Smooth muscle cell of trachea (primary cell): Measurements from ENCODE around the gene OR10H4. TPM values are rescaled to one million over a fixed set of nuclear protein-coding genes. Genes with fewer than 3 reads are reported as not detected.

ENCODE experiments used
- total RNA-seq: library from RNA; depleted of rRNA; stranded (reverse); fragments of >200 nt; gene quantifications from 2 replicates; pipeline ENCODE4 v1.2.1, GENCODE V29; 2014

Gene OR10H4
- not detected in 2 replicates for total RNA-seq

GRCh38 chr19:15948223-15949058 is at the start of gene OR10H4:
Gene OR10H4 (plus strand): TSS chr19:15949008. CDS start chr19:15949008, 0 bp downstream.

GRCh38 chr19:15934332-15935078 is 14.3 kb upstream of the OR10H4 start, which contains the start of gene CYP4F11:
Gene CYP4F11 (minus strand): TSS chr19:15934529. CDS start chr19:15934408, 121 bp downstream.

Other genes starting within 250 kb of the OR10H4 start
- not detected in 2 replicates for gene OR10H2, start 221.0 kb upstream of the OR10H4 start, total RNA-seq
- not detected in 2 replicates for gene OR10H3, start 211.0 kb upstream of the OR10H4 start, total RNA-seq
- not detected in 2 replicates for gene OR10H5, start 161.3 kb upstream of the OR10H4 start, total RNA-seq
- gene OR10H1, start 133.3 kb upstream of the OR10H4 start, total RNA-seq, result under 0.01 TPM in 1 of 2 replicates, not detected in the other
- not detected in 2 replicates for gene CYP4F2, start 50.9 kb upstream of the OR10H4 start, total RNA-seq
- gene CYP4F11, start 14.5 kb upstream of the OR10H4 start, total RNA-seq, result not detected in 2 replicates
- gene TPM4, start 127.5 kb downstream of the OR10H4 start, total RNA-seq, result 1,096 and 1,158 TPM in 2 replicates
- gene RAB8A, start 162.9 kb downstream of the OR10H4 start, total RNA-seq, result 65.5 and 71.9 TPM in 2 replicates
- not detected in 2 replicates for gene HSH2D, start 194.7 kb downstream of the OR10H4 start, total RNA-seq
- not detected in 2 replicates for gene CIB3, start 224.5 kb downstream of the OR10H4 start, total RNA-seq
- 119 and 125 TPM in 2 replicates for gene FAM32A, start 236.4 kb downstream of the OR10H4 start, total RNA-seq
- gene AP1M1, start 248.9 kb downstream of the OR10H4 start, total RNA-seq, result 92.9 and 138 TPM in 2 replicates